ENCODE data around the gene LLGL1.

DNA sequence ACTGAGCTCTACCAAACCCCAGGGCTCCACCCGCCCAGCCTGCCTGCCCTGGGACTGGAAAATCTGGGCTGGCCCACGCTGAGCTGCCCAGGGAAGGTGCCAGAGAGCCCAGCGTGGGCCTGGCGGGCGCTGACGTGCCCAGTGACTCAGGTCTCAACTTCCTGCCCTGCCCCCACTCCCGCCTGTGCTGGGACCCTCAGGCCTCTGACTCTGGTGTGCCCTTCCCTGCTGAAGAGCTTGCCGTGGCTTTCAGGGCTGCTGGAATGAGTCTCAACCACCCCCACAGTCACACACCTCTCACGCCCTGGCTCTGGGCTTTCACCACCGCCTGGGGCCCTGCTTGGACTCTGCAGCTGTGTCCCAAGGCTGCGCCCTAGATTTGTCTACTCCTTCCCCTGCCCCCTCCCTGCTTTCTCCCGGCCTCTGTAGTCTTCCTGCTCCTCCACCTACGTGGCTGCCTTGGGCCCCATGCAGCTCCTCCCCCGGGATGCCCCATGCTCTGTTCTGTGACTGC, 10.4 kb downstream of the LLGL1 start:
- no peak for TF ChIP-seq TAF1 (IDR thresholded peaks at IDR 0.05; ENCODE audit: low read depth)
- TF ChIP-seq MXI1 (conservative IDR thresholded peaks at IDR 0.05; ENCODE audit: poor library complexity, severe bottlenecking): no peak
- no peak for TF ChIP-seq POLR2AphosphoS5 (IDR thresholded peaks at IDR 0.05)
- TF ChIP-seq, protein P1, sequence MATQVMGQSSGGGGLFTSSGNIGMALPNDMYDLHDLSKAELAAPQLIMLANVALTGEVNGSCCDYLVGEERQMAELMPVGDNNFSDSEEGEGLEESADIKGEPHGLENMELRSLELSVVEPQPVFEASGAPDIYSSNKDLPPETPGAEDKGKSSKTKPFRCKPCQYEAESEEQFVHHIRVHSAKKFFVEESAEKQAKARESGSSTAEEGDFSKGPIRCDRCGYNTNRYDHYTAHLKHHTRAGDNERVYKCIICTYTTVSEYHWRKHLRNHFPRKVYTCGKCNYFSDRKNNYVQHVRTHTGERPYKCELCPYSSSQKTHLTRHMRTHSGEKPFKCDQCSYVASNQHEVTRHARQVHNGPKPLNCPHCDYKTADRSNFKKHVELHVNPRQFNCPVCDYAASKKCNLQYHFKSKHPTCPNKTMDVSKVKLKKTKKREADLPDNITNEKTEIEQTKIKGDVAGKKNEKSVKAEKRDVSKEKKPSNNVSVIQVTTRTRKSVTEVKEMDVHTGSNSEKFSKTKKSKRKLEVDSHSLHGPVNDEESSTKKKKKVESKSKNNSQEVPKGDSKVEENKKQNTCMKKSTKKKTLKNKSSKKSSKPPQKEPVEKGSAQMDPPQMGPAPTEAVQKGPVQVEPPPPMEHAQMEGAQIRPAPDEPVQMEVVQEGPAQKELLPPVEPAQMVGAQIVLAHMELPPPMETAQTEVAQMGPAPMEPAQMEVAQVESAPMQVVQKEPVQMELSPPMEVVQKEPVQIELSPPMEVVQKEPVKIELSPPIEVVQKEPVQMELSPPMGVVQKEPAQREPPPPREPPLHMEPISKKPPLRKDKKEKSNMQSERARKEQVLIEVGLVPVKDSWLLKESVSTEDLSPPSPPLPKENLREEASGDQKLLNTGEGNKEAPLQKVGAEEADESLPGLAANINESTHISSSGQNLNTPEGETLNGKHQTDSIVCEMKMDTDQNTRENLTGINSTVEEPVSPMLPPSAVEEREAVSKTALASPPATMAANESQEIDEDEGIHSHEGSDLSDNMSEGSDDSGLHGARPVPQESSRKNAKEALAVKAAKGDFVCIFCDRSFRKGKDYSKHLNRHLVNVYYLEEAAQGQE (IDR thresholded peaks at IDR 0.05; ENCODE audit: borderline replicate concordance): no peak
- TF ChIP-seq, protein P2, sequence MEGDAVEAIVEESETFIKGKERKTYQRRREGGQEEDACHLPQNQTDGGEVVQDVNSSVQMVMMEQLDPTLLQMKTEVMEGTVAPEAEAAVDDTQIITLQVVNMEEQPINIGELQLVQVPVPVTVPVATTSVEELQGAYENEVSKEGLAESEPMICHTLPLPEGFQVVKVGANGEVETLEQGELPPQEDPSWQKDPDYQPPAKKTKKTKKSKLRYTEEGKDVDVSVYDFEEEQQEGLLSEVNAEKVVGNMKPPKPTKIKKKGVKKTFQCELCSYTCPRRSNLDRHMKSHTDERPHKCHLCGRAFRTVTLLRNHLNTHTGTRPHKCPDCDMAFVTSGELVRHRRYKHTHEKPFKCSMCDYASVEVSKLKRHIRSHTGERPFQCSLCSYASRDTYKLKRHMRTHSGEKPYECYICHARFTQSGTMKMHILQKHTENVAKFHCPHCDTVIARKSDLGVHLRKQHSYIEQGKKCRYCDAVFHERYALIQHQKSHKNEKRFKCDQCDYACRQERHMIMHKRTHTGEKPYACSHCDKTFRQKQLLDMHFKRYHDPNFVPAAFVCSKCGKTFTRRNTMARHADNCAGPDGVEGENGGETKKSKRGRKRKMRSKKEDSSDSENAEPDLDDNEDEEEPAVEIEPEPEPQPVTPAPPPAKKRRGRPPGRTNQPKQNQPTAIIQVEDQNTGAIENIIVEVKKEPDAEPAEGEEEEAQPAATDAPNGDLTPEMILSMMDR (IDR thresholded peaks at IDR 0.05; ENCODE audit: poor library complexity, severe bottlenecking): no peak
- no peak for TF ChIP-seq RAD21 (conservative IDR thresholded peaks at IDR 0.05)

Measured in neural cell (in vitro differentiated cells).